Dermis microvascular lymphatic vessel endothelial cell (primary cell): ENCODE data around the gene MKNK1. TPM values are rescaled to one million over a fixed set of nuclear protein-coding genes. Genes with fewer than 3 reads are reported as not detected.

Source experiments
- total RNA-seq: library from RNA; depleted of rRNA; stranded (reverse); fragments of >200 nt; gene quantifications from 2 replicates; pipeline ENCODE4 v1.2.1, GENCODE V29; 2014

MKNK1 gene
- total RNA-seq, 1 donor from 2014 or later = 14.6 TPM

Other genes starting within 250 kb of the MKNK1 start
- gene FAAH, start 210.0 kb downstream of the MKNK1 start, total RNA-seq = 0.64 and 1.1 TPM in 2 replicates
- gene DMBX1, start 114.4 kb downstream of the MKNK1 start, total RNA-seq = not detected in 2 replicates
- gene KNCN, start 52.6 kb downstream of the MKNK1 start, total RNA-seq = not detected in 2 replicates
- 8.6 and 9.9 TPM in 2 replicates for gene MOB3C, start 12.5 kb upstream of the MKNK1 start, total RNA-seq
- gene ATPAF1, start 64.1 kb upstream of the MKNK1 start, total RNA-seq = 25.0 and 25.4 TPM in 2 replicates
- not detected in 2 replicates for gene TEX38, start 67.6 kb upstream of the MKNK1 start, total RNA-seq
- gene EFCAB14, start 114.8 kb upstream of the MKNK1 start, total RNA-seq = 56.5 and 57.1 TPM in 2 replicates
- gene CYP4B1, start 194.8 kb upstream of the MKNK1 start, total RNA-seq = not detected in 2 replicates